Astrocyte (in vitro differentiated cells and primary cell): ENCODE results near the gene KCNB1.

ENCODE experiments used
- CTCF ChIP-seq: IDR thresholded peaks from 2 replicates; pipeline ENCODE4 v1.5.1; 2011; ENCODE audit warnings: low read depth, mild to moderate bottlenecking, inconsistent platforms, low read length, moderate library complexity; ENCODE audit not compliant: insufficient read depth
- EZH2 ChIP-seq: IDR thresholded peaks from 2 replicates; pipeline ENCODE4 v1.6.1; 2012; ENCODE audit warnings: mild to moderate bottlenecking, low read length, inconsistent platforms; ENCODE audit not compliant: insufficient read depth

GRCh38 chr20:49516916-49517804 is 34.7 kb upstream of the KCNB1 start:
- TF ChIP-seq CTCF (no peak), EZH2 (no peak)
